GM13976 (cell line): ENCODE data around the gene GSG1L.

Experiments used
- DNase-seq: peaks from one replicate; pipeline ENCODE4 v3.0.0; 2012; ENCODE audit warnings: low spot score
- in situ Hi-C: fragments of 300-500 bp; cut with MboI; formaldehyde crosslinking; loops from one replicate; pipeline ENCODE4 v1.12.0; 2022; ENCODE audit warnings: low sequenced_read_pairs, mixed read lengths, inconsistent platforms; ENCODE audit not compliant: unreplicated experiment
- TF ChIP-seq, protein P1 (sequence below): IDR thresholded peaks from 2 replicates; pipeline ENCODE4 v1.5.1; 2012; ENCODE audit warnings: borderline replicate concordance, mild to moderate bottlenecking; ENCODE audit not compliant: insufficient read depth; ENCODE audit errors: extremely low read depth, missing control alignments, control extremely low read depth

Gene GSG1L

DNA sequence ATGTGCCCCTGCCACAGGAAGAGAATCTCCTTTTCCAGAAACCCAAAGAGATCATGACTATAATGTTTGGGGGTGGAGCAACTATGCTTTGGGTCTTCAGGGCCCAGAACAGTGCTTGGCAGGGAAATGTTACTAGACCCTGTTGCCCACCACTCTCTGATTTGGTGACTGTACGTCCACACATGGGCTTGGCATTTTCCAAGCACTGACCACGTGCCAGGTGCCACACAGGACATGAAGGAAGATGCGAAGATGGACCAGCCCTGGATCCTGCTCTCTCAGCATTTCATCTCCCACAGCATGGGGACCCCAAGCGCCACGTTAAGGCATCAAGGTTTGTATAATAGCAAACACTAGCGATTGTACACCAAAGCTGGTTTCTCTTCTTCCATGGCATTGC, 50.1 kb downstream of the GSG1L start:
- in situ Hi-C loops = no loop called here
- TF ChIP-seq, protein P1, sequence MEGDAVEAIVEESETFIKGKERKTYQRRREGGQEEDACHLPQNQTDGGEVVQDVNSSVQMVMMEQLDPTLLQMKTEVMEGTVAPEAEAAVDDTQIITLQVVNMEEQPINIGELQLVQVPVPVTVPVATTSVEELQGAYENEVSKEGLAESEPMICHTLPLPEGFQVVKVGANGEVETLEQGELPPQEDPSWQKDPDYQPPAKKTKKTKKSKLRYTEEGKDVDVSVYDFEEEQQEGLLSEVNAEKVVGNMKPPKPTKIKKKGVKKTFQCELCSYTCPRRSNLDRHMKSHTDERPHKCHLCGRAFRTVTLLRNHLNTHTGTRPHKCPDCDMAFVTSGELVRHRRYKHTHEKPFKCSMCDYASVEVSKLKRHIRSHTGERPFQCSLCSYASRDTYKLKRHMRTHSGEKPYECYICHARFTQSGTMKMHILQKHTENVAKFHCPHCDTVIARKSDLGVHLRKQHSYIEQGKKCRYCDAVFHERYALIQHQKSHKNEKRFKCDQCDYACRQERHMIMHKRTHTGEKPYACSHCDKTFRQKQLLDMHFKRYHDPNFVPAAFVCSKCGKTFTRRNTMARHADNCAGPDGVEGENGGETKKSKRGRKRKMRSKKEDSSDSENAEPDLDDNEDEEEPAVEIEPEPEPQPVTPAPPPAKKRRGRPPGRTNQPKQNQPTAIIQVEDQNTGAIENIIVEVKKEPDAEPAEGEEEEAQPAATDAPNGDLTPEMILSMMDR = no peak
- DNase-seq = no peak

DNA sequence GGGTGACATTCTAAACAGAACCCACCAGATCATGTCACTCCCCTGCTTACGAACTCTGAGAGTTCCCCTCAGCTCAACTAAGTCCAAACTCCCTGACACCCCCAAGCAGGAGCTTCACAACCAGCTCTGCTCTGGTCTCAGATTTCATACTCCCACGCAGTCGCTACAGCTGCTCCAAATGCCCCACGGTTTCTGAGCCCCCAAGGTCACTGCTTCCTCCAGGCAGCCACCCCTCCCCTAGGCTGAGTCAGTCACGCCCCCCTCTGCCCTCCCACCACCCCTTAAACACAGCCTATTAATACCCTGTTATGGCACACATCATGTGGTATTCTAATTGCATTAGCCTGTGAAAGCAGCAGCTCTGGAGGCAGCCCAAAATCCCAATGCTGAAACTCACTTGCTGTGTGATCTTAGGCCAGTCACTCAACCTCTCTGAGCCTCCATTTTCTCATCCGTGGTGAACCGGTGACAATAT, 51.5 kb downstream of the GSG1L start:
- in situ Hi-C loops = no loop called here
- no peak for DNase-seq

DNA sequence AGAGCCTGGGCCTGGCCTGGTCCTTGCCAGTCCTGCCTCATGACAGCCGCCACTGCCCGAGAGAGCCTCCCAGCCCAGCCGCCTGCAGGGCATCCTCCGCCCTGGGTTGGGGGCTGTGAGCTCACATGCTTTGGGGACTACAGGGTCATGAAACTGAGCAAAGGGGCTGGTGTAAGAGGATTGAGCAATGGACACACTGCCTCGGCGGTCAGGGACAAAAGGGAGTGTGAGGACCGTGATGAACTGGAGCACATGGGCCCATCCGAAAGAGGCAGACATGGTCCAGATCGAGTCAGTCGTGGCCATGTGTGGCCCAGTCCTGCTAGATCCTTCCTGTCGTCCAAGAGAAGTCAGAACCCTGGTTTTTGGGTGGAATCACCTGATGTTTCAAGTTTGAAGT, 52.3 kb downstream of the GSG1L start:
- no peak for DNase-seq
- TF ChIP-seq, protein P1 = no peak
- in situ Hi-C loops = no loop called here

More for the DNA sequence above, 51.5 kb downstream of the GSG1L start:
- TF ChIP-seq, protein P1 = no peak

DNA sequence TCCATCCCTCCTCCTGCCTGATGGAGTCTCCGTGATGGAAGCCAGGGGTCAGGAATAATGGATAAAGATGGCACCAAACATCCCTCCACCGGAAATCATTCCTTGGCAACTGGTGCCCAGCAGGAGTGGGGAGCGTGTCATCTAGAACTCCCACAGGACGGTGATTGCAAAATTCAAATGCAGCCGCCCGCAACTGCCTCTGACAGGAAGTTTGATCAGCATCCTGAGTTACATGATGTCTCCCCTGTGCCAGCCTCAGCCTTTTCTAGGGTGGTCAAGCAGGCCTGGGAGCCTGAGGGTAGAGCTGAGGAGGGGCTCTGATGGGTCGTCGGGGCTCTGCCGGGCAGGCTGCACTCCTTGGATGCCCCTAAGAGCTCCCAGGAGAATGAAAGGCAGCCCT, 52.8 kb downstream of the GSG1L start:
- TF ChIP-seq, protein P1 = no peak
- DNase-seq = no peak
- in situ Hi-C loops = no loop called here

DNA sequence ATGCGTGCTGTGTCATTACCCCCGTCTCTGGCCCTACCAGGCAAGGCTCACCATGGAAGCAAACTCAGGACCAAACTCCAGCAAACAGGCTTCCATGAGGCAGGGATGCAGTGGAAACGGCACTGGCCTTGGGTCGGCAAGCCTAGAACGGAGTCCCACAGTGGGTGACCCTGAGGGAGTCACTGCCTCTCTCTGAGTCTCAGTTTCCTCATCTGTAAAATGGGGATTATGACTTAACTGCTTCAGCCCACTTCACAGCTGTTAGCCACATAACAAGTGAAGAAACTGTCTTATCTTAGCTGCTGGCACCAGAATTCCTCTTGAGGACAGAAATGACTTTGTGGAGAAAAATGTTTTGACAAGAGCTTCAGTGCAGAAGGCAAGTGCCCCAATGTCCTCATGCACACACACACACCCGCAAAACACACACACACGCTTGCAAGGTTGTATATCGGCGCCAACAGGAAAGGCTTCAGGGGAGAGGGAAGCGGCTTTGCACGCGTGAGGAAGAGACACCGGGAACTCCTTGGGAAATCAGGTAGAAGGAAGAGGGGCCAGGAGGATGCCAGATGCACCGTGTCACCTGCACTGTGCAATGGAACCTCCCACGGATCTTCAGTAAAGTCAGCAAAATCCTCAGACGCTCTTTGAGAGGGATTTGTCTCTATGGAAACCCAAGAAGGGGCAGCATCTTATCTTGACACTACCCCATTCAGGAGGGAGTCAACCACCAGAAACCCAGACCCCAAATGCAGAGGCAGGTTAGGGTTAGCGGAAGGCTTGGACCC, 53.7 kb downstream of the GSG1L start:
- in situ Hi-C loops = no loop called here
- TF ChIP-seq, protein P1 = no peak
- no peak for DNase-seq

DNA sequence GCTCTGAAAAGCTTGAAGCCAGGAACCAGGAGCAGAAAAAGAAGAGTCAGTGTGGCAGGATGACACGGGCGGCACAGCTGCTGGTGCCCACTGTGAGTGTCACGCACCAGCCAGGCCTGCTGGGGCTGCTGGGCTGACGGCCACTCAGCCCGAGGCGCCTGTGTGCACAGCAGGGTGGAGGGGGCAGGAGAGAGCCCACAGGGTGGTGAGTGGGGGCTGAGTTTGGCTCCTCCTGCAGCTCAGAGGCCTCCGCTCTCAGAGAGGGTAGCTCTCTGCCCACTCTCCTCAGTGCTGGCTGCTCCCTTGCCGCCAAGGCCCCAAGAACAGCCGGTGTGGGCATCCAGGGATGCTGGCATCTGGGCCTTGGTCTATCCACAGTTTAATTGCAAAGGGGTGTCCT, 59.6 kb downstream of the GSG1L start:
- in situ Hi-C loops = no loop called here
- TF ChIP-seq, protein P1 = no peak
- DNase-seq = no peak
